BJ (cell line): ENCODE measurements around the gene ITGA1. TPM values are rescaled to one million over a fixed set of nuclear protein-coding genes. Genes with fewer than 3 reads are reported as not detected.
A peak's percentile ranks its signal among the peaks of the same experiment; 100 is the strongest.

Experiments
- CTCF ChIA-PET: fragments of 350-600 bp; formaldehyde crosslinking; extraction: SDS; loops from one replicate; lab custom pipeline; 2021; ENCODE audit warnings: antibody characterized with exemption, inconsistent platforms; lab: Yijun Ruan, JAX
- POLR2A ChIA-PET: fragments of 300-600 bp; sonication (Branson Sonifier 250); formaldehyde crosslinking; extraction: SDS; loops from one replicate; lab custom pipeline; 2021; ENCODE audit warnings: antibody characterized with exemption; lab: Charles Lee
- DNase-seq: peaks from one replicate; pipeline ENCODE4 v3.0.0-alpha.2; 2011; ENCODE audit warnings: low read depth
- H3K27me3 ChIP-seq: 2 replicates; pipeline ENCODE4 v1.6.0; 2011; ENCODE audit warnings: low read length; ENCODE audit not compliant: control insufficient read depth, insufficient read depth
- H3K36me3 ChIP-seq: 2 replicates; pipeline ENCODE4 v1.5.1; 2011; ENCODE audit warnings: low read length; ENCODE audit not compliant: control insufficient read depth, insufficient read depth
- H3K4me3 ChIP-seq: 2 replicates; pipeline ENCODE4 v1.5.1; 2011; ENCODE audit warnings: low read depth, mild to moderate bottlenecking, control low read depth, low read length
- polyA plus RNA-seq: library from polyadenylated mRNA; depleted of rRNA; stranded (reverse); fragments of >200 nt; gene quantifications from 2 replicates; pipeline ENCODE4 v1.2.3, GENCODE V29; 2011
- TF ChIP-seq, protein P1 (sequence below): IDR thresholded peaks from 2 replicates; pipeline ENCODE4 v1.5.1; 2011; ENCODE audit warnings: low read depth, mild to moderate bottlenecking, control low read depth, inconsistent platforms, low read length, moderate library complexity; ENCODE audit not compliant: insufficient read depth

Gene ITGA1
- polyA plus RNA-seq, 1 experiment = 35.2 TPM

DNA sequence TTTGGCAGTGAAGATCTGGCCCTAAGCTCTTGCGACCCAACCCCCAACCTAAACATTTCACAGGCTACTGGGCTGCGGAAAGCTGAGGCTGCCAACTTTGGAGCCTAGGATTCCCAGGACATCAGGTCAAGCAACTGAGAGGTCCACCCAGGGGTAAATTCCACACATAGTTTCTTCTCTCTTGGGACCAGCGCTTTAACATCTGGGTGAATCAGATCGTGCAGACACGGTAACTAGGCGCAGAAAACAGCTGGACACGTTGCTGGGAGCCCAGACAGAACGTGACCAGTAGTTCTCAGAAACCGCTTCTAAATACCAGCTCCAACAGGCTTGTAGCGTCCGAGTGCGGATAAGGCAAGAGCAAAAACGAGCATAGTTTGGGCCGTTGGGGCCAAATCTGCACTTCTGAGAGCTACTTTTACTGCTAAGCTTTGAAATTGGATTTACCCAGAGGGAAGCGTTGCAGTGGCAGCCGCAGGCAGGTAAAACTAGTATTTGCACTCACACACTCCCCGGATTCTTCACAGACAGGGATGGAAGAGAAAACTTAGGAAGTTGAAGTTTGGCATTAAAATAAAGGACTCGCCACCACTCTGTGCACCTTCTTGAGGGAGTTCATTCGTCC lies 11.8 kb downstream of the ITGA1 start:
- no peaks in the 10 kb centered on the region for H3K27me3 ChIP-seq
- TF ChIP-seq, protein P1, sequence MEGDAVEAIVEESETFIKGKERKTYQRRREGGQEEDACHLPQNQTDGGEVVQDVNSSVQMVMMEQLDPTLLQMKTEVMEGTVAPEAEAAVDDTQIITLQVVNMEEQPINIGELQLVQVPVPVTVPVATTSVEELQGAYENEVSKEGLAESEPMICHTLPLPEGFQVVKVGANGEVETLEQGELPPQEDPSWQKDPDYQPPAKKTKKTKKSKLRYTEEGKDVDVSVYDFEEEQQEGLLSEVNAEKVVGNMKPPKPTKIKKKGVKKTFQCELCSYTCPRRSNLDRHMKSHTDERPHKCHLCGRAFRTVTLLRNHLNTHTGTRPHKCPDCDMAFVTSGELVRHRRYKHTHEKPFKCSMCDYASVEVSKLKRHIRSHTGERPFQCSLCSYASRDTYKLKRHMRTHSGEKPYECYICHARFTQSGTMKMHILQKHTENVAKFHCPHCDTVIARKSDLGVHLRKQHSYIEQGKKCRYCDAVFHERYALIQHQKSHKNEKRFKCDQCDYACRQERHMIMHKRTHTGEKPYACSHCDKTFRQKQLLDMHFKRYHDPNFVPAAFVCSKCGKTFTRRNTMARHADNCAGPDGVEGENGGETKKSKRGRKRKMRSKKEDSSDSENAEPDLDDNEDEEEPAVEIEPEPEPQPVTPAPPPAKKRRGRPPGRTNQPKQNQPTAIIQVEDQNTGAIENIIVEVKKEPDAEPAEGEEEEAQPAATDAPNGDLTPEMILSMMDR = no peak
- H3K36me3 ChIP-seq = peaks cover 2% of the 10 kb centered on the region
- peak overlapping the region; percentile 62 for H3K4me3 ChIP-seq
- CTCF ChIA-PET = interaction anchor here (0.6 to 2.6 kb wide), 8 partner anchors 10 to 135 kb away, joined by 3 to 7 read pairs (median 4); no protein-coding TSS in a partner anchor
- DNase-seq = peak; percentile 69
- POLR2A ChIA-PET = interaction anchor here (1.0 kb wide), 1 partner anchor 10 kb away, joined by 5 read pairs; no protein-coding TSS in a partner anchor

DNA sequence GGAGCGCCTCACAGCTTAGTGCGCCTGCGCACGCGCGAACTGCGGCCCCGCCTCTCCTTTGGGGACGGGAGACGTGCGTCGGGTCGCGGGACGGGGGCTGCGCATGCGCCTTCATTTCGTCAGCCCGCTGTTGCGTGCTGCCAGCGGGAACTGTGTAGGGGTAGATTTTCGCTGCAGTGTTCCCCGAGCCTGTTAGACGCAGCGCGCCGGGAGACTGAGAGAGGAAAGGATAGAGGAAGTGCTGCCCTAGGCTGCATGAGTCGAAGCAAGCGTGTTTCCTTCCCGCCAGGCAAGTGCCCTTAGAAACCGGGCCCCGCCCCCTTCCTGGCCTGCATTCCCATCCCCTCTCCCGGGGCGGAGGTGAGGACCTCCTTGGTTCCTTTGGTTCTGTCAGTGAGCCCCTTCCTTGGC lies 12.3 kb downstream of the ITGA1 start:
- Histone ChIP-seq H3K27me3 (no peaks in the 10 kb centered on the region), H3K4me3 (peak overlapping the region; percentile 62), H3K36me3 (peaks cover 2% of the 10 kb centered on the region)
- ChIA-PET CTCF (interaction anchor here (1.2 to 2.6 kb wide), 5 partner anchors 13 to 136 kb away, joined by 3 to 7 read pairs (median 4); no protein-coding TSS in a partner anchor), POLR2A (interaction anchor here (1.0 kb wide), 1 partner anchor 10 kb away, joined by 5 read pairs; no protein-coding TSS in a partner anchor)
- TF ChIP-seq, protein P1 = no peak
- DNase-seq = no peak

DNA sequence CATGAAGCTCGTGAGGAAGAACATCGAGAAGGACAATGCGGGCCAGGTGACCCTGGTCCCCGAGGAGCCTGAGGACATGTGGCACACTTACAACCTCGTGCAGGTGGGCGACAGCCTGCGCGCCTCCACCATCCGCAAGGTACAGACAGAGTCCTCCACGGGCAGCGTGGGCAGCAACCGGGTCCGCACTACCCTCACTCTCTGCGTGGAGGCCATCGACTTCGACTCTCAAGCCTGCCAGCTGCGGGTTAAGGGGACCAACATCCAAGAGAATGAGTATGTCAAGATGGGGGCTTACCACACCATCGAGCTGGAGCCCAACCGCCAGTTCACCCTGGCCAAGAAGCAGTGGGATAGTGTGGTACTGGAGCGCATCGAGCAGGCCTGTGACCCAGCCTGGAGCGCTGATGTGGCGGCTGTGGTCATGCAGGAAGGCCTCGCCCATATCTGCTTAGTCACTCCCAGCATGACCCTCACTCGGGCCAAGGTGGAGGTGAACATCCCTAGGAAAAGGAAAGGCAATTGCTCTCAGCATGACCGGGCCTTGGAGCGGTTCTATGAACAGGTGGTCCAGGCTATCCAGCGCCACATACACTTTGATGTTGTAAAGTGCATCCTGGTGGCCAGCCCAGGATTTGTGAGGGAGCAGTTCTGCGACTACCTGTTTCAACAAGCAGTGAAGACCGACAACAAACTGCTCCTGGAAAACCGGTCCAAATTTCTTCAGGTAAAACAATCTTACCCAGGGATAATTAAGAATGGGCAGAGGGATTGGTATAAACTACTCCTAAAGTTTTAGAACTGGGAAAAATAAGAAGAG lies 12.9 kb downstream of the ITGA1 start:
- Histone ChIP-seq H3K4me3 (peak overlapping the region; percentile 62), H3K27me3 (no peaks in the 10 kb centered on the region), H3K36me3 (peaks cover 2% of the 10 kb centered on the region)
- TF ChIP-seq, protein P1 = peak; percentile 3; the same call in 1 of the 2 replicates
- ChIA-PET CTCF (interaction anchor here (1.2 to 2.6 kb wide), 4 partner anchors 13 to 115 kb away, joined by 3 to 7 read pairs (median 4); no protein-coding TSS in a partner anchor), POLR2A (no interaction called here)
- DNase-seq = no peak

DNA sequence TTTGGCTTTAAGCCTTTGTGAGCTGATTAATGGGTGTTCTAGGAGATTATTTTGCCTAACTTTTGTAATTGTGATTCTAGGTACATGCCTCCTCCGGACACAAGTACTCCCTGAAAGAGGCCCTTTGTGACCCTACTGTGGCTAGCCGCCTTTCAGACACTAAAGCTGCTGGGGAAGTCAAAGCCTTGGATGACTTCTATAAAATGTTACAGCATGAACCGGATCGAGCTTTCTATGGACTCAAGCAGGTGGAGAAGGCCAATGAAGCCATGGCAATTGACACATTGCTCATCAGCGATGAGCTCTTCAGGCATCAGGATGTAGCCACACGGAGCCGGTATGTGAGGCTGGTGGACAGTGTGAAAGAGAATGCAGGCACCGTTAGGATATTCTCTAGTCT lies 13.6 kb downstream of the ITGA1 start:
- no peaks in the 10 kb centered on the region for H3K27me3 ChIP-seq
- TF ChIP-seq, protein P1 = no peak
- no peak for DNase-seq
- peaks cover 2% of the 10 kb centered on the region for H3K36me3 ChIP-seq
- CTCF ChIA-PET = interaction anchor here (1.1 to 2.6 kb wide), 3 partner anchors 110 to 114 kb away, joined by 3 to 7 read pairs (median 4); no protein-coding TSS in a partner anchor
- POLR2A ChIA-PET = no interaction called here
- H3K4me3 ChIP-seq = peak overlapping the region; percentile 62
